ENCODE data around the gene SEC24D. TPM values are rescaled to one million over a fixed set of nuclear protein-coding genes. Genes with fewer than 3 reads are reported as not detected.

Gene SEC24D
- total RNA-seq, 1 experiment from 2014 or later: 35.8 TPM

DNA sequence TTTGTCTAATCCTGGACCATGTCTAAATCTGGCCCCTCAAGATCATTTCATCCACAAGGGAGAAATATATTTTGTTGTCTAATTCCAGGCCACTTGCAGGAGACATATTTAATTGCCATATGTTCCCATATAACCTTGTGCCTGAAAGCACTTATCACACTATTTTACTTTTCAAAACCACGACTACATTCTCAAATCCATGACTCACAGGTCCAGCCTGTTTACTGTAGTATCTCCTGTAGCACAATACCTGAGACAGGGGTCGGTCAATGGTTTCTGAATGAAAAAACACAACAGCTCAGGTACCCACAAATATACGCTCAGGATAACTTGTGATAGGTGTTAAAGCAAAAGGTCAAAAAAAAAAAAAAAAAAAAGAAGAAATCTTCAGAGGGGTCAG is 60.9 kb downstream of the SEC24D start:
- Histone ChIP-seq H3K27ac (ENCODE audit: low read depth, low read length, poor library complexity, severe bottlenecking) (no peak overlapping the region), H3K9me3 (ENCODE audit: low read depth, low read length, poor library complexity, severe bottlenecking) (no peaks in the 10 kb centered on the region)
- intact Hi-C loops (cut with micrococcal nuclease; ENCODE audit: unreplicated experiment): loop anchor here (5.0 to 10.0 kb wide), 2 partner anchors 92 to 510 kb away; no protein-coding TSS in a partner anchor

DNA sequence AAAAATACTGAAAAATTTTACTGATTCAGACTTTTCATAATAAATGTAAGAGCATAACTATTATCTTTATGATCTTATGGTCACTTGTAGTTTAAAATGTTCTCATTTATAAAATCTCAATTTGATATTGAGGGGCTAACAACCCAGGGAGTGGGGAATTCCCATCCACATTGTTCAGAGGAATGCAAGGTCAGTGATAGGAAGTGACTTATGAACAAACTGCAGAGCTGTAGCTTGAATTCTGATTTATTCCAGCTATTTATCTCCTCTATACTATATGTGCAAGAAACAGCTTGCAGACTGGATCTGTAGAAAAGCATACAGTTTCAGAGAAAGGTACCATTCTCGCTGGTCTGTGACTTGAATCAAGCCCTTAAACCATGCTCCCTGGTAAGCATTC is 61.6 kb downstream of the SEC24D start:
- CTCF ChIA-PET: no interaction called here

More for the DNA sequence above, 60.9 kb downstream of the SEC24D start:
- no TSS peak for BruUV-seq (replicated peaks)
- Histone ChIP-seq H3K4me3 (ENCODE audit: low read depth, low read length, poor library complexity, severe bottlenecking) (no peak overlapping the region), H3K36me3 (ENCODE audit: insufficient read depth, low read length, poor library complexity, severe bottlenecking) (no peaks in the 10 kb centered on the region), H3K4me1 (ENCODE audit: insufficient read depth, low read length, poor library complexity, severe bottlenecking) (no peaks in the 10 kb centered on the region), H3K27me3 (replicated peaks; ENCODE audit: insufficient read depth, low read depth, low read length, poor library complexity) (no peaks in the 10 kb centered on the region)
- CTCF ChIA-PET: interaction anchor here (0.7 kb wide), 2 partner anchors 73 to 860 kb away, joined by 5 read pairs; no protein-coding TSS in a partner anchor
- no peak for DNase-seq (ENCODE audit: low spot score)
- TF ChIP-seq, protein P1, sequence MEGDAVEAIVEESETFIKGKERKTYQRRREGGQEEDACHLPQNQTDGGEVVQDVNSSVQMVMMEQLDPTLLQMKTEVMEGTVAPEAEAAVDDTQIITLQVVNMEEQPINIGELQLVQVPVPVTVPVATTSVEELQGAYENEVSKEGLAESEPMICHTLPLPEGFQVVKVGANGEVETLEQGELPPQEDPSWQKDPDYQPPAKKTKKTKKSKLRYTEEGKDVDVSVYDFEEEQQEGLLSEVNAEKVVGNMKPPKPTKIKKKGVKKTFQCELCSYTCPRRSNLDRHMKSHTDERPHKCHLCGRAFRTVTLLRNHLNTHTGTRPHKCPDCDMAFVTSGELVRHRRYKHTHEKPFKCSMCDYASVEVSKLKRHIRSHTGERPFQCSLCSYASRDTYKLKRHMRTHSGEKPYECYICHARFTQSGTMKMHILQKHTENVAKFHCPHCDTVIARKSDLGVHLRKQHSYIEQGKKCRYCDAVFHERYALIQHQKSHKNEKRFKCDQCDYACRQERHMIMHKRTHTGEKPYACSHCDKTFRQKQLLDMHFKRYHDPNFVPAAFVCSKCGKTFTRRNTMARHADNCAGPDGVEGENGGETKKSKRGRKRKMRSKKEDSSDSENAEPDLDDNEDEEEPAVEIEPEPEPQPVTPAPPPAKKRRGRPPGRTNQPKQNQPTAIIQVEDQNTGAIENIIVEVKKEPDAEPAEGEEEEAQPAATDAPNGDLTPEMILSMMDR (conservative IDR thresholded peaks at IDR 0.05; ENCODE audit: low read depth, low read length): no peak
- TF ChIP-seq EZH2 (IDR thresholded peaks at IDR 0.05; ENCODE audit: borderline replicate concordance, low read depth, low read length, poor library complexity, severe bottlenecking): no peak
- POLR2A ChIA-PET (ENCODE audit: low non-redundant PET): no interaction called here

DNA sequence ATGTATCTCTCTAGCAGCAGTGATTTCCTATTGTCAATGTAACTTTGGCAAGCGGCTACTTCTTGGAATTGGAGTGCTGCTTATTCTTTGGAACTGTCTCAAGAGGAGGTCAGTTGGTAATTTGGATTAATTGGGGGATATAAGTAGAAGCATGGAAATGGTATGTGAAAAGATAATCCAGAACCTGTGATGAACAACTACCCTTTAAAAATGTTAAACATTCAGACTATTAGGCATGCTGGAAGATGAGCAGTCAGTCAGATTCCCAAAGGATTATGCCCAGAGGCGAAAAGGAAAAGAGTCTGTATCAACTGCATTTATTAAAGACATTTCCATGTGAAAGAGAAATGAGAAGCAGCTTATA is 62.5 kb downstream of the SEC24D start:
- CTCF ChIA-PET: no interaction called here
- TF ChIP-seq, protein P1 (conservative IDR thresholded peaks at IDR 0.05; ENCODE audit: low read depth, low read length): no peak
- no peak for TF ChIP-seq EZH2 (IDR thresholded peaks at IDR 0.05; ENCODE audit: borderline replicate concordance, low read depth, low read length, poor library complexity, severe bottlenecking)
- no peak overlapping the region for H3K4me3 ChIP-seq (ENCODE audit: low read depth, low read length, poor library complexity, severe bottlenecking)
- no peaks in the 10 kb centered on the region for H3K9me3 ChIP-seq (ENCODE audit: low read depth, low read length, poor library complexity, severe bottlenecking)
- POLR2A ChIA-PET (ENCODE audit: low non-redundant PET): no interaction called here
- no peaks in the 10 kb centered on the region for H3K27me3 ChIP-seq (replicated peaks; ENCODE audit: insufficient read depth, low read depth, low read length, poor library complexity)
- H3K4me1 ChIP-seq (ENCODE audit: insufficient read depth, low read length, poor library complexity, severe bottlenecking): no peaks in the 10 kb centered on the region
- H3K36me3 ChIP-seq (ENCODE audit: insufficient read depth, low read length, poor library complexity, severe bottlenecking): no peaks in the 10 kb centered on the region
- DNase-seq (ENCODE audit: low spot score): no peak
- intact Hi-C loops (cut with micrococcal nuclease; ENCODE audit: unreplicated experiment): loop anchor here (5.0 to 10.0 kb wide), 2 partner anchors 94 to 511 kb away; no protein-coding TSS in a partner anchor
- no TSS peak for BruUV-seq (replicated peaks)
- no peak overlapping the region for H3K27ac ChIP-seq (ENCODE audit: low read depth, low read length, poor library complexity, severe bottlenecking)

More for the DNA sequence above, 61.6 kb downstream of the SEC24D start:
- no peak overlapping the region for H3K4me3 ChIP-seq (ENCODE audit: low read depth, low read length, poor library complexity, severe bottlenecking)
- BruUV-seq (replicated peaks): no TSS peak
- intact Hi-C loops (cut with micrococcal nuclease; ENCODE audit: unreplicated experiment): loop anchor here (5.0 to 10.0 kb wide), 2 partner anchors 93 to 510 kb away; no protein-coding TSS in a partner anchor
- no peaks in the 10 kb centered on the region for H3K36me3 ChIP-seq (ENCODE audit: insufficient read depth, low read length, poor library complexity, severe bottlenecking)
- POLR2A ChIA-PET (ENCODE audit: low non-redundant PET): no interaction called here
- DNase-seq (ENCODE audit: low spot score): no peak
- H3K9me3 ChIP-seq (ENCODE audit: low read depth, low read length, poor library complexity, severe bottlenecking): no peaks in the 10 kb centered on the region
- H3K27me3 ChIP-seq (replicated peaks; ENCODE audit: insufficient read depth, low read depth, low read length, poor library complexity): no peaks in the 10 kb centered on the region
- H3K4me1 ChIP-seq (ENCODE audit: insufficient read depth, low read length, poor library complexity, severe bottlenecking): no peaks in the 10 kb centered on the region
- H3K27ac ChIP-seq (ENCODE audit: low read depth, low read length, poor library complexity, severe bottlenecking): no peak overlapping the region
- TF ChIP-seq, protein P1 (conservative IDR thresholded peaks at IDR 0.05; ENCODE audit: low read depth, low read length): no peak
- no peak for TF ChIP-seq EZH2 (IDR thresholded peaks at IDR 0.05; ENCODE audit: borderline replicate concordance, low read depth, low read length, poor library complexity, severe bottlenecking)

Data from A673 (cell line).